ENCODE data around the gene CCDC40.

Gene CCDC40

DNA sequence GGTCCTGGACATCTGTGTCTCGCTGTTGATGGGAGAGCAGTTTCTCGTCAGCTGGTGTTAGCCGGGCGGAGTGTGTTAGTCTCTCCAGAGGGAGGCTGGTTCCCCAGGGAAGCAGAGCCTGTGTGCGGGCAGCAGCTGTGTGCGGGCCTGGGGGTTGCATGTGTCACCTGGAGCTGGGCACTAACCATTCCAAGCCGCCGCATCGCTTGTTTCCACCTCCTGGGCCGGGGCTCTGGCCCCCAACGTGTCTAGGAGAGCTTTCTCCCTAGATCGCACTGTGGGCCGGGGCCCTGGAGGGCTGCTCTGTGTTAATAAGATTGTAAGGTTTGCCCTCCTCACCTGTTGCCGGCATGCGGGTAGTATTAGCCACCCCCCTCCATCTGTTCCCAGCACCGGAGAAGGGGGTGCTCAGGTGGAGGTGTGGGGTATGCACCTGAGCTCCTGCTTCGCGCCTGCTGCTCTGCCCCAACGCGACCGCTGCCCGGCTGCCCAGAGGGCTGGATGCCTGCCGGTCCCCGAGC, 82.9 kb downstream of the CCDC40 start:
- DNase-seq, result no peak

DNA sequence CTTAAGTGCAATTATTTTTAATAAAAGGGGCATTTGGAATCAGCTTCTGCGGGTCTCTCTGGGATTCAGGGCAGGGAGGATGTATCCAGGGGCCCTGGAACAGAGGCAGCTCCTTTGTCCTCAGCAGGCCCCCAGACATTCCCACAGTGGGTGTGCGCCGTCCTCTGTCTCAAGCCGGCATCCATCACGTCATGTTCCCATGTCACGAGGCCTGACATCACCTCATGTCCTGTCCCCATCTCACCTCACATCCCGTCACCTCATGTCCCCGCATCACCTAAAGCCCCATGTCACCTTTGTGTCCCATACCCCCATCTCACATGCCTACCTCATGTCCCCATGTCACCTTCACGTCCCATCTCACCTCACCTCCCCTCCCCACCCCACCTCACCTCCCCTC, 83.4 kb downstream of the CCDC40 start:
- DNase-seq, result no peak

DNA sequence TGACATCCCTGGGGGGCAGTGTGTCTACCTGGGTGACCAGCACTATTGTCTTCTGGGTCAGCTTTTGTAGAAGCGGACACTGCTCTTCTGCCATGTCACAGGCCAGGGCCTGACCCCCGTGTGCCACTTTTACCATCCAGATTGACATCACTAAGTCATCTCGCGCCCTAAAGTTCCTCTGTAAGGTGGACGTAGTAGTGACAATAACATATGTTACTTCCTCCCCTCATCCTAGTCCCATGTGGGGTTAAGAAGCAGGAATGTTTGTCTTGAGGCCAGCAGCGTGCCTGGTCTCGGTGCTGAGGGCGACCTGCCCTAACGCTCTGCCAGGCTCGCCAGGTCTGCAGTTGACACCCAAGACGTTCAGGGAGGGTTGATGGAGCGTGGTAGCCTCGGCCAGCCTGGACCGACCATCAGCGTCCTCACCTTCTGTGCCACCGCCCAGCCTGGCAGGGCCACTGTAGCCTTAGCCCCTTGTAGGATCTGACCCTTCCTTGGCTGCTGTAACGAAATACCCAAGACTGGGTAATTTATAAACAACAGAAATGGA, 85.7 kb downstream of the CCDC40 start:
- no peak for DNase-seq

DNA sequence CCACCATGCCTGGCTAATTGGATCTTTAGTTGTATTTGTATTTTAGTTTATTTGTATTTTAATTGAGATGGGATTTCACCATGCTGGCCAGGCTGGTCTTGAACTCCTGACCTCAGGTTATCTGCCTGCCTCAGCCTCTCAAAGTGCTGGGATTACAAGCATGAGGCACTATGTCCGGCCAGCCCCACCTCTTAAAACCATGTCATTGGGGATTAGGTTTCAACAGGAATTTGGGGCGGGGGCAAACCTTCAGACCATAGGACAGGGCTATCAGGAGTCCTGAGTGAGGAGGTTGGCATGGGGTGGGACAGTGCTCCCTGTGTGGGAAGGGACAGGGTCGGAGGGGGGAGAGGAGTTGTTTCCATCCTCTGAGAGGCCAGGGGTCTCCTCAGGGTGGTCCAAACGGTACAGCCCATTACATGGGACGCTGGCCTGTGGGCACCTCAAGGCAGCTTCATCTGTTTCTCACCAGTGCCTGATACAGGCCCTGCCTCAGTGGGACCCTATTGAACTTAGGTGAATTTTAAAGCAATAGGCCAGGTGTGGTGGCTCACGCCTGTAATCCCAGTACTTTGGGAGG, 86.6 kb downstream of the CCDC40 start:
- no peak for DNase-seq

DNA sequence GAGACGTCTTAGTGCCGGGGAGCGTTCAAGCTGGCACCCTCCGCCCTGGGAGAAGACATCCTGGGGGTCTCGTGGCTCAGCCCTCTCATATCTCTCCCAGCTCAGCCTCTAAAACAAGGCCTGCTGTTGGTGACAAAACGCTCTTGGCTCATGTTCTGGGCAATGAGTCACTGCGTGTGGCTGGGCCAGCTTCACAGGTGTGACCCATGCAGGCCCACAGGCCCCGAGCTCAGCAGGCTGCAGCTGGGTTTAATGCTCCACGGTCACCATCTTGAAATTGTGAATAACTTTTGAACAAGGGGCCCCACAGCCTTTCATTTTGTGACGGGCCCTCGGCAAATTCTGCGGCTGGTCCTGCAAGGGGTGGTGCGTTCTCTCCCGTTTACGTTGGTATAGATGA, 87.3 kb downstream of the CCDC40 start:
- no peak for DNase-seq

DNA sequence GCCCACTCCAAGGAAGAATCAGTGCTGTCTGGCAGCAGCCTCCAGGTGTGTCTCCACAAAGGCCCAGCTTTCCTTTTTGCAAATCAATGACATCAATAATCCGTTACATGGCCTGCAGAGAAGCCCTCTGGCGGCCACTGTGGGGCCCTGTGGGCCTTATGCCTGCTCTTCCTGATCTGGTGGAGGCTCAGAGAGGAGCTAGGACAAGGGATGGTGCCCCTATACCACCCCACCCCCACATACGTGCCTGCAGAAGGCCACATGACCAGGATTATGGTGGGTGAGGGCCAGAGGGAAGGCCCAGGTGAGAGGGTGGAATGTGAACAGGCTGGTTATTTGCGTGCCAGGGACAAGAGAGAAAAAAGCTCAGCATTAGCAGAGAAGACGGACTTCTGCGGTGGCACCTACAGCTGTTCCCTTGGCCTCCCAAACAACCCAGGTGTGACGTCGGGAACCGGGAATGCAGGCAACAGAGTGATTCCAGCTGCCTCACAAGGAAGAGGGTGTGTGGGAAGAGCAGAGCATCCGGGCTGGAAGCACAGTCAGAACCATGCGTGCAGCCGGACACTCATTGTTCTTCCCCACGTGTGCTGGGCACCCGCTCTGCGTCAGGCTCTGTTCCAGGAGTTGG, 88.0 kb downstream of the CCDC40 start:
- no peak for DNase-seq

DNA sequence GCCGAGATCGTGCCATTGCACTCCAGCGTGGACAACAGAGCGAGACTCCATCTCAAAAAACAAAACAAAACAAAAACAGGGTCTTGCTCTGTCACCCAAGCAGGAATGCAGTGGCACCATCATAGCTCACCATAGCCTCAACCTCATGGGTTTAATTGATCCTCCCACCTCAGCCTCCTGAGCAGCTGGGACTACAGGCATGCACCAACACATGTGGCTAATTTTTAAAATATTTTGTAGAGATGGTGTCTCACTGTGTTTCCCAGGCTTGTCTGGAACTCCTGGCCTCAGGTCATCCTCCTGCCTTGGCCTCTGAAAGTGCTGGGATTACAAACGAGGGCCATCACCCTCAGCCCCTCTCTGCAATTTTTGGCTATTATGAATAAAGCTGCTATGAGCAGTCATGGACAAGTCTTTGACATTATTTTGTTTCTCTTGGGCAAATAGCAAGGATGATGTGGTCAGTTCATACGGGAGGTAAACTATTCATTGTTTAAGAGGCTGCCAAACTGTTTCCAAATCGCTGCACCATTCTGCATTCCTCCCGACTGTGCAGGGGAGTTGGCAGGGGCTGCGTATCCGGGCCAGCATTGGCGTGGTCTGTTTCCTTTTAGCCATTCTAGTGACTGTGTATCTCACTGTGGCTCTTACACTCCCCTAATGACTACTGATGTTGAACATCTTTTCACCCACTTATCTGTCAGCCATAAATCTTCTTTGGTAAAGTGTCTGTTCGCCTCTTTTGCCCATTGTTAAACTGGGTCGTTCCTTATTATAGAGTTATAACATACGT, 89.4 kb downstream of the CCDC40 start:
- DNase-seq, result no peak

DNA sequence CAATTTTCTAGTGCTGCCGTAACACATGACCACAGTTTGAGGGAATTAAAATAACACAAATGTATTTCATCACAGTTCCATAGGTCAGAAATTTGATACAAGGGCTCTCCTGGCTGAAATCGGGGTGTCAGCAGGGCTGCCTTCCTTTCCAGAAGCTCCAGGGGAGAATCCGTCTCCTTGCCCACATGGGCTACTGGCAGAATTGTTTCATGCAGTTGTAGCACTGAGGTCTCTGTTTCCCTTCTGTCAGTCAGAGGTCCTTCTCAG, 89.9 kb downstream of the CCDC40 start:
- DNase-seq, result no peak

DNA sequence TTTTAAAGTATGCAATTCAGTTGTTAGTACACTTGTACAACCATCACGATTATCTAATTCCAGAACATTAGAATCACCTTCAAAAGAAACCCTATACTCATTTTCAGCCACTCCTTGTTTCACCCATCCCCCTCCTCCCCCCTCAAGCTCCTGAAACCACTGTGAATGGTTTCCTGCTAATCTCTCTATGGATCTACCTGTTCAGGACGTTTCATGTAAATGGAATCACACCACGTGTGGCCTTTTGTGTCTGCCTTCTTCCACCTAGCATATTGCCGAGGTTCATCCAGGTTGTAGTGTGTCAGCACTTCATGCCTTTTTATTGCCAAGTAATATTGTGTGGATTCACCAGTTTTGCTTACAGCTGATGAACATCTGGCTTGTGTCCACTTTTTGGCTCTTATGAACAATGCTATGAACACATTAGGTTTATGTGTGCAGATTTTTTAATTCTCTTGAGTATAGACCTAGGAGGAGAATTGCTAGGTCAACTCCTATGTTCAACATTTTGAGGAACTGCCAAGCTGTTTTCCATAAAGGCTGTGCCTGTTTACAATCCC, 92.6 kb downstream of the CCDC40 start:
- no peak for DNase-seq

DNA sequence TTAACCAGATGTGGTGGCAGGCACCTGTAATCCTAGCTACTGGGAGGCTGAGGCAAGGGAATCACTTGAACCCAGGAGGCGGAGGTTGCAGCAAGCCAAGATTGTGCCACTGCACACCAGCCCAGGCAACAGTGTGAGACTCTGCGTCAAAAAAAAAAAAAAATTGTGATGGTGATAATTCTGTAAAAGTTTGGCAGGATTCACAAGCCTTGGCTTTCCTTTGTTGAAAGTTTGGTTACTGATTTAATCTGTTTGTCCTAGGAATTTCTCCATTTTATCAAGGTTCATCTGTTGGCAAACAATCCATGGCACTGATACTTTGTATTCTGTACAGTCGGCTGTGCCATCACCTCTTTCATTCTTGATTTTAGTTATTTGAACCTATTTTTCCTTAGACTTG, 94.5 kb downstream of the CCDC40 start:
- DNase-seq, result no peak

DNA sequence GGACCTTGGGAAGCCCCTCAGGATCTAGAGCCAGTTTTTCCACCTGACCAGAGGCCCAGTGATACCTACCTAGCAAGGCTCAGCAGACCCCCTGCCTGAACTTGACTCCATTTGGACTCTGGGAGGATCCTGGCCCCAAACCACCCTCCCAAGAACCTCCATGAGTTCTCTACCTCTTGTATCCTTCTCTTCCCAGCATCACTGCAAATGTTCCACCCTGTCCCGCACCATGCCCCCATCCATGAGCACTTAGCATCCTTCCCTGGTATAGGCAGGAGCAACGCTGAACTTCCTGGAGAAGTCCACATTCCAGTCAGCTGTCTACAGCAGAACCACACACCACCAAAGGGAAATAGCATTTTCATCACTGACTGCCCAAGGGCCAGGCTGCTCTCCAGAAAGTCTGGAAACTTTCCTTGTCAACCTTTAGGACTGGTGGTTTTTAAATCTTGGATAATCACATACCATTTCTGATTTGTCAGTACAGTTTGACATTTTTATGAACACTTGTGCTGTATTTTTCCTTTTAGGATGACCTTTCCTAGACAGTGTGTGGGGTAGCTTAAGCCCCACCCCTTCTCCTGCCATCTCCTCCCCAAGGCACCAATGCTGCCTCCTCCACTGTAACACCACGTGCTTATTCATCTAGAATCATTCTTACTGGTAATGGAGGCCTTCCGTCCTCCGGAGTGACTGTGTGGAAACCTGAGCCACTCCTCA, 96.6 kb downstream of the CCDC40 start:
- DNase-seq, result no peak

DNA sequence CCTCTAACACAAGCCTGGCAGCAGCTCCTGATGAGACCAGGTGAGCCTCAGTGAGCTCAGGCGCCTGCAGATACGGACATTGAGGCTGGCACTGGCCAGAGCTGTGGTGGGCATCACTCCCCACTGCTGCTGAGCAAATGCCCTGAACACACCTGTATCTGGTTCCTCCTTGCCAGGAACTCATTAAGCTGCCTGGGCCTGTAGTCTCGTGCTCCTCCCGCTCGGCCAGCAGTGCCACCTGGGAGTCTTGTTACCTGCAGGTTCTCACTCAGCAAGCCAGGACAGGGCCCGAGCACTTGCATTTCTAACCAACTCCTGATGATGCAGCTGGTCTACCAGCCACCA, 97.2 kb downstream of the CCDC40 start:
- no peak for DNase-seq

DNA sequence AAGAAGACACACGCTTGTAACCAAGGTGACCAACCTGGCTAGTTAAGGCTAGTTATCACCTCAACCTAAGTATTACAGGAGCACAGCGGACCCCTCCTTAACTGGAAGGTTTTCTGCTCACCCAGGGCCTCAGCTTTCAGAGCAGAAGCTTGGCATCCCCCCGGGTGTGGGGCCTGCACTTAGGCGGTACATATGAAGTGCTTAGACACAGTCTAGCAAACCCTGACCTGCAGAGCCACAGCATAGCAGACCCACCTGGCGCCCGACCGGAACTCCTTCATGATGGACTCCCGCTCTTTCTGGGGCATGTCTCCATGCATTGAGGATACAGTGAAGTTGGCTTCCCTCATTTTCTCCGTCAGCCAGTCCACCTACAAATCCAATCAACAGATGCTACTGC, 100.7 kb downstream of the CCDC40 start:
- no peak for DNase-seq

DNA sequence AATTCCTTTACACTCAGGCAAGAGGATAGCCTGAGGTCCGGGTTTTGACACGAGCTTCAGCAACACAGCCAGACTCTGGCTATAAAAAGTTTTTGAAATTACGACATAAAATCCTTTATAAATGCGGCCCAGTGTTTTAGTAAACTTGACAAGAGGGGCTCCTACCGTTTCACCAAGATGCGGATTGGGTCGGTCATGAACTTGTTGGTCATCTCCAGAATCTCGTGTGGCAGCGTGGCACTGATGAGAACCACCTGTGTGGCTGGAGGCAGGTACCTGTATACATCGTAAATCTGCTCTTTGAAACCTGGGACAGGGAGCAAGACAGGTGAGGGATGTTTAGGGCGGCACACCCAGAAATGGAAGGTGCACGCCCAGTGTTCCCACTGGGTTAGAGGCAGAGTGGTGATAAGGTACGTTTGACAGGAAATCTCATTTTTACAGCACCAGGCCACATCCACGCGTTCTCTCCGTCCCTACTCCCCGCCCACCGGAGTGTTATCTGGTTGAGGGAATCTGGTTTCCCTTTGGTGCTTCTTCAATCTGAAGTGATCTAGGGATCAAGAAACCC, 102.5 kb downstream of the CCDC40 start:
- no peak for DNase-seq

DNA sequence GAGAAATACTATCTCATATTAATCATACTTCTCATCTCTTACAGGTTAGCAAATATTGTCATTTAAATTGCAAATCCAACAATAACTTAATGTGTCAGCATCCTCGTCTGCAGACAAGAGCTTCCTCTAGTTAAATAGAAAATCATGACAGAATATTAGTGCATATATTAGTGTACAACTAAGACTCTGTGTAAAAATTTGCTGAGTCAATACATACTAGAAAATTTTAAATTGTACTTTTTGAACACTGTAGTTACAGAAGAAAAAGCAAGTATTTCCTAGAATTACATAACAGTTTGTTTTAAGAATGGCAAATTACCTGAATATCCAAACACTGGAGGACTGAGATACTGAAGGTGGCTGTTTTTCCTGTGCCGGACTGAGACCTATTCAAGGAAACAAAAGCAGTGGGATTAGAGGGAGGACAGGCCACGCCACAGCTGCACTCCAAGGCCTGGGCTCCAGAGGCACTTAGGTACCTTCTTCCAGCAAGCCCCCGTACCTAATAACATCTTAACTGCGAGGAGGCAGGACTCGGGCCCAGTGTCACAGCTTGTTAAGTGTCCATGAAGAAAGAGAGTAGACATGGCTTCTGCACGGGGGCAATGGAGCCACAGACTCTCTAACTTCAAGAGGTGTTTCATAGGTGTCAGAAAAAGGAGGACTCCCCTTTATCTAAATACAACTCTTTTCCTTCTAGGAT, 105.2 kb downstream of the CCDC40 start:
- DNase-seq, result no peak

DNA sequence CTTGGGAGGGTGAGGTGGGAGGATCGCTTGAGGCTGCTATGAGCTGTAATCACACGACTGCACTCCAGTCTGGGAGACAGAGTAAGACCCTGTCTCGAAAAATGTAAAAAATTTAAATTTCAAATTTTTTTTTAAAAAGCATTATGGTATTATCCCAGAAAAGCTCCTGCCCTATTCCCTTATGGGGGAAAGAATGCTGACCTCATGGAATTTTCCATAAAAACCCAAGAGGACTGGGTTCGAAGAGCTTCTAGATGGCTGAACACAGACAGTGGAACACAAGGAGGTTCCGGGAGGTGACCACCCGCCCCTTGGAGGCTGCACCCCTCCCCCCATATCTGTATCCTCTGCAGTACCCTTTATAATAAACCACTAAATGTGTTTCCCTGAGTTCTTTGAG, 106.5 kb downstream of the CCDC40 start:
- DNase-seq, result no peak

DNA sequence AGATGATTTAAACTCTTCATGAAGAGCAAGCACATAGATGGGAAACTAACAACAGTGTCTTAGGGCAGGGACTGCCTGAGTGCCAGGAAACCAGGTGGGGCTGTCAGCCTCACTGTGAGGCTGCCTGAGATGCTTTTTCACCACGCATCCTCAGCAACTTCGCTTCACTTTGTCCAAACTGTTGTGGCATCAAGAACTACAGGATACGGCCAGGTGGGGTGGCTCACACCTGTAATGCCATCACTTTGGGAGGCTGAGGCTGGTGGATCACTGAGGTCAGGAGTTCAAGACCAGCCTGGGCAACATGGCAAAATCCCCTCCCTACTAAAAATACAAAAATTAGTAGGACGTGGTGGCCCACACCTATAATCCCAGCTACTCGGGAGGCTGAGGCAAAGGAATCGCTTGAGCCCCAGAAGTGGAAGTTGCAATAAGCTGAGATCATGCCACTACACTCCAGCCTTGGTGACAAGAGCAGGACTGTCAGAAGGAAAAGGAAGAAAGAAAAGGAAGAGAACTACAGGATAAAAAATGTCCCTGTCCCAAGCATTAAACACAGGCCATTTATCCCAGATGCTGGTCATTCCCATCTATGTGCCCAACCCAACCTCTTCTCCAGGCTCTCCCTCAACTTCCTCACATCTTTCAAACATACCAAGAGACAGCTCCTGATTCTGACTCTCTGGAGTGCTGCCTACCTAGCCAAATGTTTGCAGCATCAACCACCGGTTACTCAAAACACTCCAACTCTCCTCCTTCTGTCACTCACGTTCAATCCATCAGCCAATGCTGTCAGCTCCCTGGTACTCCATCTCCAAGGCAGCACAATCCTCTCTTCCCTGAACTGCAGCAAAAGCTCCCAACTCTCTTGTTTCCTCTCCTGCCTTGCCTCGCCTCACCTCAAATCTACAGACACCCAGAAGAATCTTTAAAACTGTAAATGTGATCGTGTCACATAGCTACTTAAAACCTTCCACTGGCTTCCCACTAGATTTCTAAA, 108.9 kb downstream of the CCDC40 start:
- DNase-seq, result no peak

DNA sequence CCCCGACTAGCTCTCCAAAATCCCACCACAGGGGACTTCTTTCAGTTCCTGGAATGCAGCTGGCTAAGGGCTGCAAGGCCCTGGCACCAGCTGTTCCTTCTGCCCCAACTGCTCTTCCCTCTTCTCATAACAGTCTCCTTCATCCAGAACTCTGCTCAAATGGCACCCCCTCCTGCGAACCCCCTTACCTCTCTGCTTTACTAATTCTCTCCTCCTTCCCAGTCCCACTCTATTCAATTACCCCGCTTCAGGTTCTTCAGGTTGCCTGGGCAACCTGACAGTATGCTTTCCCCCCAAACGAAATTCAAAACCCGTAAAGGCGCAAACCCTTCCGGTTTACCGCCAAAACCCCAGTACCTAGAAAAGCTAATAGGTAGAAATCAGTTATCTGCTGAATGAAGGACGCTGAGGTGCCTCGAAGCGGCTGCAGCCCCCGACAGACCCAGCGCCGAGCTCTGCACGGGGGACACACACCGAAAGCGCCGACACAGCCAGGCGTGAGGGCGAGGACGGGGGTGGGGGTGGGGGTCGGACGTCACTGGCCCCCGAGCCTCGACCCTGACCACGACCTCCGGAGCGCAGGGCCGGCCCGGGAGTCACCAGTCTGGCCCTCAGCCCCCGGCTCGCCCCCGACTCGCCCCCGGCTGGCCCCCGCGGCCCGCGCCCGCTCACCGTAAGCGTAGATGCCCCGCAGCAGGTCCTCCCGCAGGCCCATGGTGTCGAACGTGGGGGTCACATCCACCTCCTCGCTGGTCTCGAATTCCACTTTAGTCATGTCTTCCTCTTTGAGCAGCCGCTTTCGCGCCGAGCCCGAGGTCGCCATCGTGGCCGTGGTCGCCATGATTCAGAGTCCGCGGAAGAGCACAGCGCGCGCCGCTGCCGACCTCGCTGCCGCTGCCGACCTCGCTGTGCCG, 109.9 kb downstream of the CCDC40 start:
- DNase-seq, result no peak

DNA sequence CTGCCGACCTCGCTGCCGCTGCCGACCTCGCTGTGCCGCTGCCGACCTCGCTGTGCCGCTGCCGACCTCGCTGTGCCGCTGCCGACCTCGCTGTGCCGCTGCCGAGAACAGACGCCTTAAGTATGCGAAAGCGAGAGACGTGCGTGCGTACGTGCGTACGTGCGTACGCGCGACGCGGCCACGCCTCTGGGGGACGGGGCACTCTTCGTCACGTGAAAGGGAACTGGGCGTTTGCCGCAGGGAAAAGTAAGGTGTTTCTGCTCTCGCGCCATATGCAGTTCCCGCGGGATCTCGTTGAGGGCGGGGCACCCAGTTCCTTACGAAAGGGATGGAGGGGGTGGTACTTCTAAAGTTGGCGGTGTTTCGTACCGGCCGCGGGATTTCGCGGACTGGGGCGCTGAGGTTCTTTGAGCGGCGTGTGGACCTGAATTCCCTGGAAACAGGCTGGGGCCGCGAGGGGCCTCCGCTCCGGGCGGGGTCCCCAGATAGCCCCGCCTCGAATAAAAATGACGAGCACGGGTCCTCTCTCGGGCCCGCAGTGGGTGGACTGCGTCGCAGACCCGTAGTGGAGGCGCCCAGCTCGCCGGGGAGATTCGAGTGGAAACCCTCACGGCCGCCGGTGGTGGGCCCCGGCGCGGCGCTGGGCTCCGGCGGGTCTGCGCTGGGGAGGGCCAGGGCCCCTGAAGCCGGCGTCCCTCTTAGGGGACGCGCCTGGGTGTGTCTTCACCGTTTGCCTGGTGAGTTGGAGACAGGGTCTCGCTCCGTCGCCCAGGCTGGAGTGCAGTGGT, 110.8 kb downstream of the CCDC40 start, which contains the start of gene EIF4A3:
Gene EIF4A3, minus strand, starts transcription at position 94 of the 788 bp plus-strand sequence. CDS start 167 bp downstream, outside the sequence.
- peak; percentile 95 for DNase-seq

Data from GF-D8 (cell line).